NCI-H1048 (cell line): ENCODE data around the gene MKNK2.

Experiments
- DNase-seq: peaks from one replicate; lab custom pipeline; 2025; lab: John Stamatoyannopoulos, UW

MKNK2 gene

DNA sequence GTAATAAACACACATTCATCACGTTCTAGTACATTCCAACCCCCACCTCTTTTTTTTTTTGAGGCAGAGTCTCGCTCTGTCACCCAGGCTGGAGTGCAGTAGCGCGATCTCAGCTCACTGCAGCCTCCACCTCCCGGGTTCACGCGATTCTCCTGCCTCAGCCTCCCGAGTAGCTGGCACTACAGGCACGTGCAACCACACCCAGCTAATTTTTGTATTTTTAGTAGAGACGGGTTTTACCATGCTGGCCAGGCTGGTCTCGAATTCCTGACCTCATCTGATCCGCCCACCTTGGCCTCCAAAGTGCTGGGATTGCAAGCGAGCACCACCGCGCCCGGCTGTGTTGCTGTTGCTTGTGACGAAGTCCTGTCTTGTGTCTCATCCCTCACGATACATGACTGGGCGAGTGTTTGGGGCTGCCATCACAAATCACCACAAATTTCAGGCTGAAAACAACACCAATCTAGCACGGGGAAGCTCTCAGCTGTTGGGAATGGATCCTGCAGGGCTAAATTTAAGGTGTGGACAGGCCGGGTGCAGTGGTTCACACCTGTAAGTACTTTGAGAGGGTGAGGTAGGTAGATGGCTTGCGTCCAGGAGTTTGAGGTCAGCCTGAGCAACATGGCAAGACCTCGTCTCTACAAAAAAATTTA lies 29.4 kb upstream of the MKNK2 start:
- no peak for DNase-seq

- DNase-seq, result no peak
These were observed 28.8 kb upstream of the MKNK2 start for GRCh38 chr19:2079865-2080301.

DNA sequence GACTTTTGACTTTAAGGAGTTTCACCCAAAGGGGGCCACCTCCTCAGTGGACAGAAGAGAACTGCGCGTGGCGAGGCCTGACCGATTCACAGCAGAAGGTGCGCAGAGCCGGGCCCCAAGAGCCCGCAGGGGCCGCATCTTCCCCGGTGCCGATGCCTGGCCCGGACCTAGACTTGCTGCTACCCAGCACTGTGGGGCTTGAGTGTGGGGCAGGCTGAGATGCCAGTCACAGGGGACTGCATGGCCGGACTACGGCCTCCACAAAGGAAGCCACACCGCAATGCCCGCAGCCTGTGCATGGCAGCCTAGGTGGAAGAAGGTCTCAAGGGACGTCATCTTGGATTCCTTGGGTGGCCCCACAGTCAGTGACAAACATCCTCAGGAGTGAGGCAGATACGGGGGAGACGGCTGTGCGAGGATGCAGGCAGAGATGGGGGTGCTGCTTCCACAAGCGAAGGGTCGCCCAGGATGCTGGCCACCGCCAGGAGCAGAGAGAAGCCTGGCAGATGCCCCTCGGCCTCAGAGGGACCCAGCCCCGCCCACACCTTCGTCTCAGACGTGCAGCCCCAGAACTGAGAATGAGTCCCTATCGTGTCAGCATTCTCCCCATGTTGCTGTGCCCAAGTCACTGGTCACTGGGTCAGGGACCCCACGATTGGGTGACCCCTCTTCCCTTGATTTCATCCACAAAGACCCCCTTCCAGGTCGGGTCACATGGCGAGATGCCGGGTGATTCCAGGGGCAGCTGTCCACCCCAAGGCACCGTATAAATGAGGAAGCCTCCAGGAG lies 28.2 kb upstream of the MKNK2 start:
- no peak for DNase-seq

GRCh38 chr19:2077833-2078619 lies 27.0 kb upstream of the MKNK2 start:
- DNase-seq, result no peak

- no peak for DNase-seq
These were observed 26.4 kb upstream of the MKNK2 start for GRCh38 chr19:2077398-2077797.

DNA sequence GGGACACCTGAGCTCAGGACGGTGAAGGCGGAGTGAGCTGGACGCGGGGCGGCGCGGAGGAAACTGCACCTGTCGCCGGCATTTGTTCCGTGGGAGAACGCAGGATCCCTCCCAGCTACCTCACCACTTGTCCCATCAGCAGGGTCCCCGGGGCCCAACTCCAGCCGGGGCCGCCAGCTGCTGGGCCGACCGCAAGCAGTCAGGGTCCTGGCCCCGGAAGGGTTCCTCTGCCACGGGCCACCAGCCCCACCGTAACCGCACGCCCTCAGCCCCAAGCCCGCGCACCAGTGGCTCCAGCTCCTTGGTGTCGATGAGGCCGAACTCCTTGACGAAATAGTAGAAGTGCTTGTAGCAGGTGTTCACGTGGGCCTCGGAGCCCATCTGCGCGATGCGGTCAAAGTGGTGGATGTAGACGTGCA lies 25.5 kb upstream of the MKNK2 start:
- DNase-seq, result no peak

DNA sequence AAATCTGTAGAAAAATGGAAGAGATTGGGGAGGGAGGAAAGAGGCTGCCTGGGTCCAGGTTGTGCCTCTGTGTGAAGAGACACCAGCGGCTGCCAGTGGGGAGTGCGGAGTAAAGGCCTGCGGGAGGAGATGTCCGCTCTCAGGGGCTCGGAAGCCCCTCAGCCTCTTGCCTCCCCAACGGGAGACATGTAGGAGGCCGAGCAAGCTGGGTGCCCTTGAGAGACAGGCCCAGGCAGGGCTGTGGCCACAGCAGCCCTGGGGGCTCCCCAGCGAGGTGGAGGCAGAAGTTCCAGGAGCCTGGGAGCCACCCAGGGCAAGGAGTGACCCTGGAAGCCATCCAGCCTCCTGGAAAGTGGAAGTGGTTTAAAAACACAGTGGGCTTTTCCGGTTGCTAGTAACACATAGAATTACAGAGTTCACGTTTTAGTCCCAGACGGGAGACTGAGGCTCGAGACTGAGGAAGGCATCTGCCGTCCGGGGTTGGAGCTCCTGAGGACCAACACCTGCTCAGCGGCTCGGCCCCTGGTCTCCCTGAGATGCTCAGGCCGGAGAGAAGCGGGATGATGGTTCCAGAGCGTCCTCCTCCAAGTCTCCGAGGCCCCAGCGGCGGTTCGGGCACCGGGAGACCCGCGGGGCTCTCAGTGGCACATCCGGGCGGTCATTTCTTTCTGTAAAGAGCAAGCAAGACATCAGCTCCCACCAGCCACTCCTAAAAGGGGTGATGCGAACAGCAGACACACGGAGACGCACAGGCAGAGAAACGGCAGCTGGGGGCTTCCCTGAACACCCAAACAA lies 21.9 kb upstream of the MKNK2 start:
- DNase-seq, result no peak

GRCh38 chr19:2070986-2071673 lies 20.1 kb upstream of the MKNK2 start:
- DNase-seq, result no peak

DNA sequence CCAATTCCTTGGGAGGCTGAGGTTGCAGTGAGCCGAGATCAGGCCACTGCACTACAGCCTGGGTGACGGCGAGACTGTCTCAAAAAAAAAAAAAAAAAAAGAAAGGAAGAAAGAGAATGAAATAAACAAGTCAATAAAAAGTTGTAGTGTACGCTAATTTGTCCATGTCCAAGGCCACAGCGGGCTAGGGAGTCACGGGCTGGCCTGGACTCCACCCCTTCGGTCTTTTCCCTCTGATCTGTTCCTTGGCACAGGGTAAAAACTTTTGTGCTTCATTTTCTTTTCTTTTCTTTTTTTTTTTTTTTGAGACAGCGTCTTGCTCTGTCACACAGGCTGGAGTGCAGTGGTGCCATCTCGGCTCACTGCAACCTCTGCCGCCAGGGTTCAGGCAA lies 19.4 kb upstream of the MKNK2 start:
- no peak for DNase-seq

- no peak for DNase-seq
These were observed 13.9 kb upstream of the MKNK2 start for GRCh38 chr19:2064788-2065524.

GRCh38 chr19:2064395-2064787 lies 13.3 kb upstream of the MKNK2 start:
- DNase-seq, result no peak

DNA sequence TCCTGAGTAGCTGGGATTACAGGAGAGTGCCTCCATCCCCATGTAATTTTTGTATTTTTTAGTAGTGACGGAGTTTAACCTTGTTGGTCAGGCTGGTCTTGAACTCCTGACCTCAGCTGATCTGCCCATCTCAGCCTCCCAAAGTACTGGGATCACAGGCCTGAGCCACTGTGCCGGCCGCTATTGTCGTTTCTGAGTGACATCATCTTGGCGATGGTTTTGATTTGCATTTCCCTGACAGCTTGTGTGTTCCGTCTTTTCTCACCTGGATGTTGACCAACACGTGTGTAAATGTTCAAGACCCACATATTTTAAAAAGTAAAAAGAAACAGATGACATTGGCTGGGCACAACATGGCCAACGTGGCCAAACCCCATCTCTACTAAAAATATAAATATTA lies 12.8 kb upstream of the MKNK2 start:
- no peak for DNase-seq

- no peak for DNase-seq
These were observed 11.7 kb upstream of the MKNK2 start for GRCh38 chr19:2062770-2063169.

GRCh38 chr19:2062389-2062729 lies 11.3 kb upstream of the MKNK2 start:
- DNase-seq, result no peak

DNA sequence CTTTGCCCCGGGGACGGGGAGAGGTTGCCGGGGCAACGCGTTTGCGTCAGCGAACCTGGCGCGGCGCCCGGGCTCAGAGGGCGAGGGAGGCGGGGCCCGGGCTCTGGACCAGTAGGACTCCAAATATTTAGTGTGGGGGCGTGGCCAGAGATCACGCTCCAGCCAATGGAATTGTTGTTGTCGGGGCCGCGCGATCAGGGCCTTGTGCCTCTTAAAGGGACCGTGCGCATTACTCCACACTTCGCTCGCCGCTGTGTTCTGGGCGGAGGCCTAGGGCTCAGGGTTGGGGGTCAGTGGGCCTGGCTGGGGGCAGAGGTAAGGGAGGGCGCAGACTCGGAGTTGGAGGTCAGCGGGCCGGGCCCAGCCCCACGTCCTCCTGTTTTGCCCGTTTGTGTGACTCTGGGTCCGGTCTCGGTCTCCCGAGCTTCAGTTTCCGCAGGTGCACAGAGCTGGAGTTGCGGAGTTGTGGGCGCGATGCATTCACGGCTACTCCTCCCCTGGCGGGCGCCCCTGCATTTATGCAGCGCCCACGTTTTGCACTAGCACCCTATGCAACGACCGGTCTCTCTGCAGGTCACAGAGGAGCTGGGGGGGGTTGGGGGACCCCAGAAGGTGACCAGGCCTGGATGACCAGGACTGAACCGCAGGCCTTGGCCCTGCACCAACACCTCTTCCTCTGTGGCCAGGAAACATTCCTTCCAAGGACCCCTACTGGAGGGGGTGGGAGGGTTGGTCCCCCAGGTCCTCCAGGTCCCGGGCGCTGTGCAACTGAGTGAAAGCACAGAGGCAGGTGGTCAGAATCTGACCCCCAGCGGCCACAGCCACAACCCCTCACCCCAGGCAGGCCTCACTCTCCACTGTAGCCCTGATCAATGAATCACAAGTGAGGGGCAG lies 10.7 kb upstream of the MKNK2 start:
- peak; percentile 98 for DNase-seq

GRCh38 chr19:2060884-2061494 lies 9.9 kb upstream of the MKNK2 start:
- DNase-seq, result no peak

DNA sequence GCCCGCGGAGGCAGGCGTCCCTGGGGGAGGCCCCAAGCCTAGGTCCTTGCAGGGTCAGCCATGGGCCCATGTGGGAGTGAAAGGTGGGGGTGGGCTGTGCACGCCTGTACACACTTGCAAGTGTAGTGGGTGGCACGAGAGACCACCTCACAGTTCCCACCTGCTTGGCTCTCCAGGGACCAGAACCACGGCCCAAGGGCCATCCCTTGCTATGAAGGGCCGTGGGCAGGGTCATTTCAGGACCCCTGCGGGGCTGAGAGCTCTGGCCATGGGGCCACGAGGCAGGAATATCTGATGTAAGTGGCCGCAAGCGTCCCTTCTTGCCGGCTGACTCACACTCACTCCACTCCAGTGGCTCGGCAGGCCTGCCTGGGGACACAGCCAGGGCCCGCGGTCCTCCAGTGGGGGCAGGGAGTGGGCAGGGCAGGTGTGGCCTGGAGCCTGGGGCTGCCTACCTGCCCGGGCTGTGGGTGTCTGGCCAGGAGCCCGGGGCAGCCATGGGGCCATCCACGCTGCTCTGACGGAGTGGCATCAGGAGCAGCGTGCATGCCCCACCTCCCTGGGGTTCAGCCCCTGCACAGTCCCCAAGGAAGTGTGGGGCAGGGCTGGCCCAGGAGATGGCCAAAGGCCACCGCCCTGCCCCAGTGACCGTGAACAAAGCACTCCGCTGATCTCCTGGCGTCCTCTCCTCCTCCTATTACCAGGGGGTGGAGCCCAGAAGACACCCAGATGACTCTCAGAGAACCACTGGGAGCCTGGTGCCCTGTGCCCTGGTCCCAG lies 8.6 kb upstream of the MKNK2 start:
- no peak for DNase-seq

DNA sequence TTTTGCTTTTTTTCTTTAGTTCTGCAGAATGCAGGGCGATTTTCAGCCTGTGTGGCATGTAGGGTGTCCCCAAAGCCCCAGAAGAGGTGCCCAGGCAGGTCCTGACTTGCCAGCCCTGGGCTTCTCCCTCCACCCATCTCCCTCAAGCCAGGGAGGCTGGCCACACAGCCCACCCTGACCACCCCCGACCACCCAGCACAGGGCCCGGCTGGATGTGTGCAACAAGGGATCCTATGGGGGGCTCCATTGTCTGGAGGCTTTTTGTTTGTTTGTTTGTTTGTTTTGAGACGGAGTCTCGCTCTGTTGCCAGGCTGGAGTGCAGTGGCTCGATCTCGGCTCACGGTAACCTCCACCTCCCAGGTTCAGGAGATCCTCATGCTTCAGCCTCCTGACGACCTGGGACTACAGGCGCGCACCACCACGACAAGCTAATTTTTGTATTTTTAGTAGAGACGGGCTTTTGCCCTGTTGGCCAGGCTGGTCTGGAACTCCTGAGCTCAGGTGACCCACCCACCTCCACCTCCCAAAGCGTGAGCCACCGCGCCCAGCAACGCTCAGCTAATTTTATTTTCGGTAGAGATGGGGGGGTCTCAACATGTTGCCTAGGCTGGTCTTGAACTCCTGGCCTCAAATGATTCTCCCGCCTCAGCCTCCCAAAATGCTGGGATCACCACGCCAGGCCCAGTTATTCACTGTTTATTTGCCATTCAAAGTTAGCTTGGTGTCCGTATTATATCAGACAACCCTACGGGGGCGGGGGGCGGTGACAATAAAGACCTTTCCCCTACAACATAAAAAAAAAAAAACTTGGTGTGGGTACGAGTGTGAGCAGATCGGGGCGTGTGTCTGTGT lies 7.8 kb upstream of the MKNK2 start:
- DNase-seq, result no peak
